Central memory CD8-positive, alpha-beta T cell (primary cell): ENCODE results near the gene TMEFF1.
"Not testable (repeated sequence)": the region's sequence is repeated elsewhere in the genome, so short reads cannot be mapped to it uniquely, and the experiment has no call there.

Experiments
- ATAC-seq: fragments of 150-1000 bp; cut with Tn5 transposase; replicated peaks from 2 replicates; pipeline ENCODE4 v1.10.0; 2022; ENCODE audit warnings: mild to moderate bottlenecking, moderate FRiP score, moderate number of reproducible peaks; ENCODE audit not compliant: poor library complexity, severe bottlenecking; ENCODE audit errors: extremely low read depth
- DNase-seq, 2 donors: peaks; one replicate each; pipeline ENCODE4 v3.0.0; 2021; ENCODE audit warnings: low spot score in 2 of 2
- H3K27ac Mint-ChIP-seq: one replicate; pipeline ENCODE4 v1.8.0; 2022; ENCODE audit warnings: low read depth, mild to moderate bottlenecking, moderate library complexity, mixed read lengths
- H3K27me3 Mint-ChIP-seq: one replicate; pipeline ENCODE4 v1.8.0; 2022; ENCODE audit warnings: mixed read lengths
- H3K36me3 Mint-ChIP-seq: one replicate; pipeline ENCODE4 v1.8.0; 2022; ENCODE audit warnings: mild to moderate bottlenecking, moderate library complexity, mixed read lengths; ENCODE audit not compliant: insufficient read depth
- H3K4me1 Mint-ChIP-seq: one replicate; pipeline ENCODE4 v1.8.0; 2022; ENCODE audit warnings: mixed read lengths
- H3K4me3 Mint-ChIP-seq: one replicate; pipeline ENCODE4 v1.8.0; 2022; ENCODE audit warnings: mild to moderate bottlenecking, moderate library complexity, mixed read lengths
- H3K9me3 Mint-ChIP-seq: one replicate; pipeline ENCODE4 v1.8.0; 2022; ENCODE audit warnings: mixed read lengths

Gene TMEFF1

GRCh38 chr9:100440071-100440470 lies 32.9 kb upstream of the TMEFF1 start:
- no peaks in the 10 kb centered on the region for H3K27me3 Mint-ChIP-seq
- H3K9me3 Mint-ChIP-seq: no peaks in the 10 kb centered on the region
- no peak overlapping the region for H3K27ac Mint-ChIP-seq
- ATAC-seq: no peak
- DNase-seq: no peak
- H3K36me3 Mint-ChIP-seq: peaks cover 19% of the 10 kb centered on the region
- peaks cover 11% of the 10 kb centered on the region for H3K4me1 Mint-ChIP-seq
- no peak overlapping the region for H3K4me3 Mint-ChIP-seq

- not testable (repeated sequence) for DNase-seq, H3K27ac Mint-ChIP-seq, H3K27me3 Mint-ChIP-seq, H3K9me3 Mint-ChIP-seq, H3K4me3 Mint-ChIP-seq, ATAC-seq
- Mint-ChIP-seq H3K4me1 (peaks cover 11% of the 10 kb centered on the region), H3K36me3 (peaks cover 19% of the 10 kb centered on the region)
Observed at GRCh38 chr9:100440487-100440886, 32.5 kb upstream of the TMEFF1 start.

- no peaks in the 10 kb centered on the region for H3K27me3 Mint-ChIP-seq
- H3K27ac Mint-ChIP-seq: no peak overlapping the region
- DNase-seq (no peak), ATAC-seq (no peak)
- H3K9me3 Mint-ChIP-seq: no peaks in the 10 kb centered on the region
- H3K4me3 Mint-ChIP-seq: no peak overlapping the region
- peaks cover 11% of the 10 kb centered on the region for H3K4me1 Mint-ChIP-seq
- peaks cover 20% of the 10 kb centered on the region for H3K36me3 Mint-ChIP-seq
Observed at GRCh38 chr9:100441911-100442361, 31.0 kb upstream of the TMEFF1 start.

DNA sequence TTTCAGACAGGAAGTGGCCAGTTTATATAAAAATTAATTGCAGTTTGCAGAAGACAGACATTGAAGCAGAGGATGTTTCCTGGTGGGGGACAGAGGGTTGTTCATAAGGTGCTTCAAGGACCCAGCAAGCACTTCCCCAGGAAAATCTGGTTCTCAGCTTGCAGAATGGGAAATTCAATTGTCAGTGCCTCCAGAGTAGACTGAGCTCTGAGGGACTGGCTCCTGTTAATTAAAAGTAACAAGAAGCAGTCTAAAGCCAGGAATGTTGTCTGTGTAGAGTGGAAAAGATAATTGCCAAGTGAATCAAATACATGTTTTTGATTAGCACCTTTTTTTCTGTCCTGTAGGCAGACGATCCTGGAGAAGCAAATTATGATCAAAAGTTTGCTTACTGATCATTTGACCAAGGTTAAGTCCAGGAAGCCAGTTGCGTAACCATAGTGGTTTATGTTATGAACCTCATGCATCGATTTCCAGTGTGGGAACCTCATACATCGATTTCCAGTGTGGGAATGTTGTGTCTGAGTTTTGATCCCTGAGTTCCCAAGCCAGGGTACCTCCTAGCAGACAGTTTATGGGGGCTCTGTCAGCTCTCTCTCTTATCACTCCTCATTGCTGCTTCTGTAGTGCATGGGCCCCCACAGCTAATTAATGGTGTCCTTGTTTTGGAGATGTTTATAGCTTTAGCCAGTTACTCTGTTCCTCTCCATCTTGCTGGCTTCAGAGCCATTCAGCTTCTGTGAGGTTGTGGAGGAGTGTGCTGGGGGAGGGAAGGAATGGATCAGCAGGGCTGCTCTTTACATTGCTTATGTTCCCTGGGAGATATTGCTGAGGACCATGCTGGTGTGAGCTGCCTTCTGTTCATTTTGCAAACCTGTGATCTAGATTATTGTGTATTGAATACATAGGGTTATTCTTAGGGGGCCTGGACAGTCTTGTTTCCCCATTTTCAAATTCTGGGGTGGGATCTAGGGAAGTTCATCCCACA lies 28.9 kb upstream of the TMEFF1 start:
- DNase-seq: no peak
- Mint-ChIP-seq H3K27me3 (no peaks in the 10 kb centered on the region), H3K4me1 (peaks cover 7% of the 10 kb centered on the region), H3K36me3 (peaks cover 21% of the 10 kb centered on the region), H3K9me3 (no peaks in the 10 kb centered on the region), H3K27ac (no peak overlapping the region), H3K4me3 (no peak overlapping the region)
- no peak for ATAC-seq

DNA sequence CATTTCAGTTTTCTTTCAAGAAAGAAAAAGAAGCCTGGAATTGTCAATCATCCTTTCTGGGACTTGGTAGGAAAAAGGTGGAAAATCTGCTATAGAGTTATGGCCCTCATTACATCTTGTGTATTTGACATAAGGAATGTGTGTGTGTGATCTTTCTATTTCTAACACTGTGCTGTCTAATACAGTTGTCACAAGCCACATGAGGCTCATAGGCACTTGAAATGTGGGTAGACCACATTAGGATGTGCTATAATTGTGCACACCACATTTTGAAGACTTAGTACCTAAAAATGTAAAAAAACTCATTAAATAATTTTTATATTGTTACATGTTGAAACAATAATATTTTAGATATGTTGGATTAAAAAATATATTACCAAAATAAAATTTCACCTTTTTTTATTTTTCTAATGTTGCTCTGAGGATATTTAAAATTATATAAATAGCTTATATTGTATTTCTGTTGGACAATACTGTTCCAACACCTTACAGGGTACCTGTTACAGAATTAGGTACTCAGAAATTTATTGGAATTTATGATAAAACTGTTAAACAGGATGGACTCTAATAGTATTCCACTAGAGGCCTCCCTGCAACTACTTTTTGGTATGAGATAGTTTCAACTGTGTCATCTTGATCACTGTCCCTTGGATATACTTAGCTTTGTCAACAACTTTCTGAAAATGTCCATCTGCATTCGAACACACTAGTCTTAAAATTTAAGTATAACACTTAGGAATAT lies 27.6 kb upstream of the TMEFF1 start:
- Mint-ChIP-seq H3K27me3 (no peaks in the 10 kb centered on the region), H3K9me3 (no peaks in the 10 kb centered on the region), H3K36me3 (peaks cover 19% of the 10 kb centered on the region), H3K4me1 (peaks cover 7% of the 10 kb centered on the region), H3K27ac (no peak overlapping the region), H3K4me3 (no peak overlapping the region)
- DNase-seq (no peak), ATAC-seq (no peak)

DNA sequence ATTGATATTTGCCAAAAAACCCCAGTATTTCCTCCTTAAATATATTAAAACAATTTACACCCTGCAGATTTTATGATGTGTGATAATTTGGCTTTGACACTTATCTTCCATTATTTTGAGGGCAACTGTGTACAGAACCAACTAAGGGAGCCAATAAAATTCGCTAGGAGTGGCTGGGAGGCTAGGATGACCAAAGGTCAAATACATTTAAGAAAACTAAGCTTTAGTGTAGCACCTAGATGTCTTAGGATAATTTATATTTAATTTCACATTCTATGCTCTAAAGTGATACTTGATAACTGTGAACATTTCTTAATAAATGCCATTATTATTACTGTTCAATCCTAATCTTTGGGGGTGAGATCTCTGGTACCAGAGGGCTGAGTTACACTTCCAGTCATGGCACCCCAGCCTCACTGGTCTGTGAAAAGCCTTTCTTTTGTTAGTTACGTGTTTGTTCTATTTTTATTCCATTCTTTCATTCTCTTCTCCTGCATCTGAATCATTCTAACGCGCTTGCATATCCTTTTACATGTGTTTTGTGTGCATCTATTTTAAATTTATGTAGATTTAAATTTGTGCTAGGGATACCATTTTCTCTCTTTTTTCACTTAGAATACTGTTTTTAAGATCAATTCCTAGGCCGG lies 26.9 kb upstream of the TMEFF1 start:
- no peak overlapping the region for H3K27ac Mint-ChIP-seq
- ATAC-seq (no peak), DNase-seq (no peak)
- H3K9me3 Mint-ChIP-seq: no peaks in the 10 kb centered on the region
- no peaks in the 10 kb centered on the region for H3K27me3 Mint-ChIP-seq
- H3K36me3 Mint-ChIP-seq: peaks cover 19% of the 10 kb centered on the region
- peaks cover 7% of the 10 kb centered on the region for H3K4me1 Mint-ChIP-seq
- no peak overlapping the region for H3K4me3 Mint-ChIP-seq

DNA sequence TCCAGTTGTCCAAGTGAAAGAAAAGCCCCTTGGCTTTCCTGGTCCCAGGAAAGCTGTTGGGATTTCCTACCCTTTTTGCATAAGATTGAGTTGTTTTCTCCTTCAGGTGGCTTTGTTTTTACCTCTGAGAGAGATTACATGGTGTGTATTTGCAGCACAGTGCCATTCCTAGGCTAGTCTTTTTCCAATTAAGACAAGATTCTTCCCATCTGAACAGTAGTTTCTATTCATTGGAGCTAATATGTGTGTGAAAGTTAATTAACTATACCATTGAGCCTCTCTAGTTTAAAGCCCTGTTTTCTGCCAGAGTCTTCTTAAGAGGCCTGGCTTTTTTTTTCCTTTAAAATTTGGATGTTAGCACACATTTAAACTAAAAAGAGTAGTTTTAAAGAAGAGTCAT lies 25.9 kb upstream of the TMEFF1 start:
- Mint-ChIP-seq H3K27ac (no peak overlapping the region), H3K4me3 (no peak overlapping the region), H3K27me3 (no peaks in the 10 kb centered on the region), H3K9me3 (no peaks in the 10 kb centered on the region), H3K4me1 (peaks cover 7% of the 10 kb centered on the region), H3K36me3 (peaks cover 17% of the 10 kb centered on the region)
- DNase-seq (no peak), ATAC-seq (no peak)

DNA sequence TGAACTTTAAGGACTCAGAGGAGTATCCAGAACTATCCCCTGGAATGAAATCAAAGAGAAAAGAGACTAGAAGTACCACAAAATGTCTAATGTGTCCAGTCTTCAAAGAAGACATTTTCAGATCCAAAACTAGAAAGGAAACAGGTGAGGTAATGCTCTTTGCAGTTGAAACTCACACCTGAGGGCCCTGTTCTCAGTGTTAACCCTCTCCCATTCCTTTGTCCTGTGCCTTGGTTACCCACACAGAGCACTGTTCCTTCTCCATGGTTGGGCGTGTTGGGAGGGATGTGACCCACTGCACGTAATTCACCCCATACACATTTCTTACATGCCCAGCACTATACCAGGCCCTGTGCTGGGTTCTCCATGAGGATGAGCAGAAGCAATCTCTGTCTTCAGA lies 24.7 kb upstream of the TMEFF1 start:
- Mint-ChIP-seq H3K4me1 (peaks cover 7% of the 10 kb centered on the region), H3K36me3 (peaks cover 13% of the 10 kb centered on the region), H3K9me3 (no peaks in the 10 kb centered on the region), H3K27me3 (no peaks in the 10 kb centered on the region), H3K4me3 (no peak overlapping the region), H3K27ac (no peak overlapping the region)
- no peak for DNase-seq
- no peak for ATAC-seq

- DNase-seq (no peak), ATAC-seq (no peak)
- Mint-ChIP-seq H3K27ac (no peak overlapping the region), H3K36me3 (peaks cover 10% of the 10 kb centered on the region), H3K4me3 (no peak overlapping the region), H3K27me3 (no peaks in the 10 kb centered on the region), H3K9me3 (no peaks in the 10 kb centered on the region), H3K4me1 (peaks cover 2% of the 10 kb centered on the region)
Observed at GRCh38 chr9:100449420-100449819, 23.5 kb upstream of the TMEFF1 start.

- Mint-ChIP-seq H3K27me3 (no peaks in the 10 kb centered on the region), H3K4me1 (no peaks in the 10 kb centered on the region), H3K27ac (no peak overlapping the region), H3K4me3 (no peak overlapping the region), H3K36me3 (peaks cover 4% of the 10 kb centered on the region), H3K9me3 (no peaks in the 10 kb centered on the region)
- ATAC-seq: no peak
- DNase-seq: no peak
Observed at GRCh38 chr9:100452894-100453293, 20.1 kb upstream of the TMEFF1 start.

DNA sequence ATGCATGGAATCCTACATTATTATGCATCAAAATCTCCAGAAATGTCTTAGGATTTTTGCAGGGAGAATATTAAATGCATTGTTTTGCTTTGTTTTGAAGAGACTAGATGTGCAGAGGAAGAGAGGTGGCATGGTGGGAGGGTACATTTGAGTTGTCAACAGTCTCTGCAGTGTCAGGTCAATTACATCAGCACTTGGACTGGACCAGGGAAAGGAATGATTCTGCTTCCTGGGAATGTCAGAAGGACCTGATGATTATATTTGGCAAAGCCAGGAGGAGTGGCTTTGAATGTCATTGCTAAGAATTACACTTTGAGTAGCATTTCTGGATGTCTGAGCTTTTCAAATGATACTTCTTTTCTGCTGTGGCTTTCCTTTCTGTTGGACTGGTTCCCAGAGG lies 17.5 kb upstream of the TMEFF1 start:
- Mint-ChIP-seq H3K27ac (no peak overlapping the region), H3K27me3 (no peaks in the 10 kb centered on the region), H3K36me3 (peaks cover 4% of the 10 kb centered on the region), H3K4me3 (no peak overlapping the region), H3K9me3 (no peaks in the 10 kb centered on the region), H3K4me1 (no peaks in the 10 kb centered on the region)
- ATAC-seq: no peak
- DNase-seq: no peak

DNA sequence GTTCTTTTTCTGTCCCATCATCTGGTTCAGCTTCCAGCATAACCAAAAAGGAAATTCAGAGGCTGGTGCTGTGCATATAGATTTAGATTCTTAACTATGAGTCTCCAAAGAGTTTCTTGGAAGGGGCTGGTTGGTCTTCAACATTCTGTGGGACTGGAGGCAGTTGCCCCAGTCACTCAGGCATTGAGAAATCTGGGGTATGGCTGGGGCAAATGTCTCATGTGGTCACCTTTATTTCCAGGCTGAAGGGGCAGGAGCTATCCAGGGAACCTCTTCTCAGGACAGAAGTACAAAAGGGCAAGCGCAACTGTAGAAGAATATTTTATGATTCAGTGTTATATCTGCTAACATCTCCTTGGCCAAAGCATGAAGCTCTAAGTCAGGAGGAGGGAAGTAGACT lies 15.4 kb upstream of the TMEFF1 start:
- H3K36me3 Mint-ChIP-seq: peaks cover 2% of the 10 kb centered on the region
- ATAC-seq (no peak), DNase-seq (no peak)
- H3K27me3 Mint-ChIP-seq: no peaks in the 10 kb centered on the region
- H3K4me3 Mint-ChIP-seq: no peak overlapping the region
- no peaks in the 10 kb centered on the region for H3K9me3 Mint-ChIP-seq
- H3K27ac Mint-ChIP-seq: no peak overlapping the region
- H3K4me1 Mint-ChIP-seq: no peaks in the 10 kb centered on the region
